22Rv1 (cell line): ENCODE measurements around the gene GINS2.

ENCODE experiments used
- CTCF ChIP-seq: fragments of 450-650 bp; IDR thresholded peaks from 2 replicates; pipeline ENCODE4 v1.5.1; 2017; ENCODE audit warnings: mild to moderate bottlenecking
- ZFX ChIP-seq: fragments of 450-650 bp; IDR thresholded peaks from 2 replicates; pipeline ENCODE4 v1.6.1; 2017; ENCODE audit warnings: antibody characterized with exemption, borderline replicate concordance

- no peak for TF ChIP-seq CTCF
- no peak for TF ChIP-seq ZFX
These were observed 8.3 kb downstream of the GINS2 start for GRCh38 chr16:85680352-85680944.
